AG20443 (cell line): ENCODE measurements around the gene TREML1.
"Not testable (repeated sequence)": the region's sequence is repeated elsewhere in the genome, so short reads cannot be mapped to it uniquely, and the experiment has no call there.

Experiments
- DNase-seq: peaks from one replicate; pipeline ENCODE4 v3.0.0; 2012; ENCODE audit warnings: low spot score, mixed read lengths

The TREML1 gene

GRCh38 chr6:41153992-41154625 is at the start of gene TREML1:
Gene TREML1, minus strand, starts transcription at chr6:41154347. Its CDS starts 59 bp downstream, at chr6:41154288.
- DNase-seq = no peak

- no peak for DNase-seq
Measured at GRCh38 chr6:41201764-41202173, 47.6 kb upstream of the TREML1 start.

- DNase-seq = no peak
Measured at GRCh38 chr6:41200901-41201763, 47.0 kb upstream of the TREML1 start, which contains the start of gene TREML2. Gene TREML2, minus strand, starts transcription at chr6:41201149. Its CDS starts 141 bp downstream, at chr6:41201008.

DNA sequence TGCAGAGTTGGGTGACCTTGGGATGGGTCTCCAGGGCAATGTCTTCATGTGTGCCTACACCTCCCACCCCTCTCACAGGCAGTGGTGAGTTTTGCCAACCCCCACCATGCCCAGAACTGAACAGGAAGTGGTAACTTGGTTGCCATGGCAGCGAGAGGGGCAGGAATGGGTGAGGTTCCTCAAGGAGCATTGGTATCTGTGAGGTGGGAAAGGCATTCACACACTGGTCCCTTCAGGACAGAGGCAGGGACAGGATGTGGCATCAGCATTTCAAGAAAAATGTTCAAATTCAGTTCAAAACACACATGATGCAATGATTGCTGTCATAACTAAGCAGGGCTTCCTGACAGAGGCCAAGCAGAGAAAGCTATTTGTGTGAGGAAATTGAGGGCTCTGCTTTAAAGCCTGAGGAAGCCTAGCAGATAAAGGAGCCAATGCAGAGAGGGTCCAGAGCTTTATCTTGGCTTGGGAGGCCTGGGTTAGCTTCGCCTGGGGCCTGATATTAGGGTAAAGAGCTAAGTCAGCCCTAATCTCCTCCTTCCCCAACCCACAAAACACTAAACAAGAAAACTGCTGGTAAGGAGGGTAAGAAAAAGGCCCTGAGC is 46.3 kb upstream of the TREML1 start:
- DNase-seq = no peak

DNA sequence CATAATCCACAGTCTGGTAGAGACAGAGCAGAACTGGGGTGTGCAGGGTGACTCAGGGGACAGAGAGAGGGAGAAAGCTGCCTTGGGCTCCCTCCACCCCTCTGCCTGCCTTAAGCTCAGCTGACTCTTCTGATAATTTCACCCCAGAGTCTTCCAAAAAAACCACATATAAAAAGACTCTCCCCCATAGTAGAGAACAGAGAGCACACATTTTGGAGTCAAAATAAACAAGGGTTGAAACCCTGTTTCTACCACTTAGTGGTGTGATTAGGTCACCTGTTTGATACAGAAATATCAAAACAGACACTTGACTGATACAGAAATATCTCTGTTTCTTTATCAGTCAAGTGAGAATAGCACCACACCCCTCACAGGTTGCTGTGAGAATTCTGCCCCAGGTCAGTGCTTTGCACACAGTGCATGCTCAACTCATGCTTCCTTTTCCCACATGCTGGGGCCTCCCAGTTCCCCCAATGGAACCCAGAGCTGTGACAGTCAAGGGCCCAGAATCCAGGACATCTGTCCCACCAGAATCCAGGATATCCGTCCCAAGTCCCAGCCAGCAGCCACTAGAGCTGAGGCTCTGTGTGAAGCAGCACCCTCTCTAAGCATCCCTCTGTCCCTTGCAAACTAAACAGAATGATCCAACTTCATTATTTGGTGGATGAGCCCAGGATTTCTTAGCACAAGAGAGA is 45.6 kb upstream of the TREML1 start:
- no peak for DNase-seq

DNA sequence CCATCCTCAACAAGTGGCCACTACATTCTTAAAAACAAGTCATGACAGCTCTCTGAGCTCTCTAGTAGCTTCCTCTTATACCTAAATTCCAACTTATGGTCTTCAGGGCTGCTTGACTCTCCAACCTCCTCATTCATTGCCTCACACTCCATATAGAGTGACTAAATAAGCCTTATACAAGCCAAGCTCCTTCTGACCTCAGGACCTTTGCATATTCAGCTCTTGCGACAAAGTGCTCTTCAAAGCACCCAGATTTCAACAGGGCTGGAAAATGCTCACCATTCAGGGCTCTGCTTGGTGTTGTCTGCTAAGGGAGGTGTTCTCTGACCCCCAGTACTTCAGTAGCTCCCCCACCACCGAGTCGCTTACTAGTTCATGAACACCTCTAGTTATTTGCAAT is 43.1 kb upstream of the TREML1 start:
- no peak for DNase-seq

DNA sequence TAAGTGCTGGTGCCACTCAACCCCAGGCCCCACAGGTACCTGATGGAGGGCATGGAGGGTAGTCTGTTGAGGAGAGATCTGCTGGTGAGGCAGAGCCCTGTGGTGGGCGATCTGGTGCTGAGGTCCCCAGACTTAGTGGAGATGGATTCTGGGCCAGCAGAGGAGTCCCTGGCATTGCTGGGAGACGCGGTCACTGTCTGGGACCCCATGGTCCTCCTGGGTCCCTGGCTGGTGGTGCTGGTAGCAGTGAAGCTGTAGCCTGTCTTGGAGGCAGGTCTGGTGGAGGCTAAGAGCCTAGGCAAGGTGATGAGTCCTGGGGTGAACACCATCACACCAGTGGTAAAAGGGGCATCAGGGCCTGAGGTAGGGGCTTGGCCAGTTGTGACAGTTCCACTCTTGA is 40.2 kb upstream of the TREML1 start:
- DNase-seq = no peak

DNA sequence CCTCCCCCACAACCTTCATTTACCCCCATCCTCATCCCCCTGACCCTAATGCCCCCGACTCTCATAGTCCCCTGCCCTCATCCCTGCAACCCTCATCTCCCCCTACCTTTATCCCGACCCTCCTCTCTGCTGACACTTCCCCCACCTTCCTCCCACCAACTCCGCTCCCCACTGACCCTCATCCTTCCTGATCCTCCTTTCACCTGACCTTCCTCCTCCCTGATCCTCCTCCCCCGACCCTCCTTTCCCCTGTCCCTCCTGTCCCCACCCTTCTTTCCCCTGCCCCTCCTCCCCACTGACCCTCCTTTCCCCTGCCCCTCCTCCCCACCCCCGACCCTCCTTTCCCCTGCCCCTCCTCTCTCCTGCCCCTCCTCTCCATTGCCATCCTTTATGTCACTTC is 39.7 kb upstream of the TREML1 start:
- DNase-seq = no peak

DNA sequence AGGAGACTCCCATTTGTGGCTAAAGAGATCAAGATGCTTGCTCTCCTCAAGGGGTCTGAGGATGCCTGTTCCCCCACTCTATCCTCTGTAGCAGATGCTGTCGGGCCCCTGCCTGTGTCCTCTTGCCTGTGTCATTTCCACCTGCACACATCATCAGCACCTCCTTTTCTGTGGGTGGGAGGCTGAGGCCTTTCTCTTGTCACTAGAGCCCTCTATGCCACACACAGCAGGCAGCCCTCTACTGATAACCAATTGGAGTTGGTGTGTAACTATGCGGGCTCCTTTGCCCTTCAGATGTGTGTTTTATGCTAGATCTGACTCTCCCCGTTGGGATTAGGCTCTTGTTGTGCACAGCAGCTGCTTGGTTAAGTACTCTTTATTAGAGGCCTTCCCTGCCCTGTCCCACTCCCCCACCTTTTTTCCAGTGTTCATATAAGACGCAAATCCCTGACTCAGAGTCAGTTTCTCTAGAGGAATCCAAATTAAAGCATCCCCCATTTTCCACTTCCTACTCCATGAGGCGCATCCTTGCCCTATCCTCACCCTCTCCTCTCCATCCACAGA is 39.1 kb upstream of the TREML1 start:
- DNase-seq = no peak

GRCh38 chr6:41191569-41191968 is 37.4 kb upstream of the TREML1 start:
- DNase-seq = peak; percentile 49

DNA sequence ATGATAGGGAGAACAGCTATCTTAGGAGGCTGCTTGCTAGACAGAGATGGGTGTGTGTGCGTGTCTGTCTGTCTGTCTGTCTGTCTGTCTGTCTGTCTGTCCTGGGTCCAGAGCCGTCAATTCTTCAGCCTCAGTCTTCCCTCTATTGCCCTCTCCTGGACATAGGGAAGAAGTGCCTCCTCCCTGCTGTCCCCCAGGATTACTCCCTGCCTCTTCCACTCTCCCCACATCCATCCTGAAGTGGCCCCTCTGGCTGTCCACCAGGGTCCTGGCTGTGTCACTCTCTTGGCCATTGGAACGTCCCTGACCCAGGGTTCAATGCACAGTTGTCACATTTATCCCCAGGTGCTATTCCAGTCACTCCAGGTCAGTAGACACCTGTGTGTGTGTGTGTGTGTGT is 36.6 kb upstream of the TREML1 start:
- no peak for DNase-seq

- DNase-seq = no peak
Measured at GRCh38 chr6:41189967-41190366, 35.8 kb upstream of the TREML1 start.

- DNase-seq = not testable (repeated sequence)
Measured at GRCh38 chr6:41189046-41189445, 34.9 kb upstream of the TREML1 start.

DNA sequence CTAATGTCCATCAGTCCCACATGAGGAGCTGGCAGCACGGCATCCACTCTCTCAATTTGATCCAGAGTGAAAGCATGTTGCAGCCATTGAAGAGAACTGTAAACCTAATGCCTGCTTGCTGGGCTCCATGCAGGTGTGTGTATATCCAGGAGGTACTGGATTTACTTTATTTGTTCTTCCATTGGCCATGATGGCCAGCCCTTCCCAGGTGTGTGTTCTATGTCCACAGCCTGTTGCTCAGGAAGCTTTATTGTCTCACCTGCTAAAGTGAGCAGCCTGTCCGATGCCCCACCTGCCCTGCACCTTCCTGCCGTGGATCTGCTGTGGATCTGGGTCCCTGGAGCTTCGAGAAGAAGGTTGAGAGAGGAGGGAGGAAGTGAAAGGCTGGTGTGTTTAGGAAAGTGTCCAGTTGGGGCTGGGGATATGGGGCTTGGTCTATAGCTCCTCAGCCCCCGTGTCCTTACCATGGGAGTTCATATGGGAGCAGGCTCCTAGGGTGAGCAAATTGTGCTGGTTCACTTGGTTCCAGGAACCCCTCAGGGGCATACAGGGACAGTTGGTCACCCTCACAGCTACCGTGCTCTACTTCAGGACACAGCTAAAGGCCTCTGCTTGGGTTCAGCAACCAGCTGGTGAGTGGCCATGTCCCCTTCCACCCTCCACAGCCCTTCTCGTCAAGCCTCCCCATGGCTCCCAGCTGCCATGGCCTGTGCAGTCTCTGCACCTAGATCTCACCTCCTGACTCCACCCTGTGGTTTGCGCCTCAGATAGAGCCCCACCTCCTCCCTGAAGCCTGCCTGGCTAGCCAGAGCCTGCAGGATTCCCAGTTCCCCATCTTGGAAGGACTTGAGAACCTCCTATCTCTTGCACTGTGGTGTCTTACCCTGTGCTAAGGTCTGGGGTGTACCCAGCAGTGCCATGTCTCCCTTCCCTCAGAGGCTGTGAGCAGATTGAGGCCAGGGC is 34.1 kb upstream of the TREML1 start:
- DNase-seq = no peak

DNA sequence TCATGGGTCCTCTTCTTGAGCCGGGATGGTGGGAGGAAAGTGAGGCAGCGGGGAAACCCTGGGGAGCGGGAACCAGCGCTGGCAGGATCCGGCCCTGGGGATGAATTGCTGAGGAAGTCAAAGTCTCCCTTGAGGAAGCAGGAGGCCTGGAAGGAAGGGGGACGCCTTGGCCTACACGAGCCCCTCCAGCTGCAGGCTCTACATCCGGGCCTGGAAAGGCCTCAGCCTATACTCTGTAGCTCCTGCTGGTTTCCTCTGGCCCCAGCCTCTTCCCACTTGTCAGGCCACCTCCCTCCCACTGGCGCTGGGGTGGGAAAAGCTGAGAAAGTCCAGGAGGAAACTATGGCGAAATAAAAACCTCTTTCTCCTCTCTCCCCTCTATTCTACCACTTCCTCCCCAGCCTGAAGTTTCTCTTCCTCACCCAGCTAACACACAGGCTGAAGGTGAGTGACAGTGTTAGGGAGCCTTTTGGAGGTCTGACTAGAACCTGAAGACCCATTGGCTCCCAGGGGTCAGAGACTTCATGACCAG is 31.9 kb upstream of the TREML1 start:
- no peak for DNase-seq

- DNase-seq = no peak
Measured at GRCh38 chr6:41184761-41185160, 30.6 kb upstream of the TREML1 start.

- peak; percentile 55 for DNase-seq
Measured at GRCh38 chr6:41182069-41183034, 28.2 kb upstream of the TREML1 start.

DNA sequence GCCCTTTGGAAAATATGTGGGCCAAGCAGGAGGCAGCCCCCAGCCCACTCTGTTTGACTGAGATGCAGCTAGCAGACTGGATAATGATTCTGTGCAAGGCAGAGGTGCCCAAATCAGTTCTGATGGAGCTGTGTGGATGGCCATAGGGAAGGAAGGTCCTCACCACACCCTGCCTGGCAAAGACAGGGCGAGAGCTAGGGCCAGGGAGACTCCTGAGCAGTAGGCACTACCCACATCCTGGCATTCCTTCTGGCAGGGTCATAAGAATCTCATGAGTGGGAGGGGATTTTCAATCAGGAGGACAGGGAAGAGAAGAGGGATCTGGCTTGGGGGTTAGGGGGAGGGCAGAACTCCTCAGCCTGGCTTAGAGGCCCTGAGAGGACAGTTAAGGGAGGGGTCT is 27.4 kb upstream of the TREML1 start:
- no peak for DNase-seq

GRCh38 chr6:41179163-41179562 is 25.0 kb upstream of the TREML1 start:
- DNase-seq = no peak
